ENCODE data around the gene CDC45.

The CDC45 gene

GRCh38 chr22:19469421-19469820 lies 10.3 kb upstream of the CDC45 start:
- no peak overlapping the region for H3K4me3 ChIP-seq (ENCODE audit: control insufficient read depth in 1 of 7, extremely low read depth in 1 of 7, insufficient read depth in 4 of 7, low read depth in 2 of 7, low read length in 6 of 7)
- POLR2A ChIA-PET = no interaction called here
- WGBS (ENCODE audit: insufficient coverage) = 96% methylated on average over 7 of the region's 7 CpGs
- H3K4me1 ChIP-seq (ENCODE audit: control extremely low read depth in 1 of 4, control insufficient read depth in 4 of 4, insufficient read depth in 4 of 4, low read length in 3 of 4) = no peaks in the 10 kb centered on the region
- H3K9me3 ChIP-seq (ENCODE audit: control extremely low read depth in 1 of 5, control insufficient read depth in 4 of 5, insufficient read depth in 2 of 5, low read depth in 1 of 5, low read length in 4 of 5) = no peaks in the 10 kb centered on the region
- no peak overlapping the region for H3K27ac ChIP-seq (ENCODE audit: insufficient read depth in 1 of 2, low read depth in 1 of 2, low read length in 2 of 2, poor library complexity in 1 of 2, severe bottlenecking in 2 of 2)
- H3K36me3 ChIP-seq (ENCODE audit: control insufficient read depth in 4 of 4, insufficient read depth in 4 of 4, low read length in 3 of 4) = peaks cover 22 to 95% (median 80%) of the 10 kb centered on the region in 4 experiments
- no peak for DNase-seq
- CTCF ChIA-PET = interaction anchor here (1.3 kb wide), 1 partner anchor 8 kb away, joined by 6 read pairs; no protein-coding TSS in a partner anchor
- no peaks in the 10 kb centered on the region for H3K27me3 ChIP-seq (replicated peaks in 2 of 5; ENCODE audit: control insufficient read depth in 4 of 5, insufficient read depth in 5 of 5, low read length in 4 of 5)

- H3K36me3 ChIP-seq (ENCODE audit: control insufficient read depth in 4 of 4, insufficient read depth in 4 of 4, low read length in 3 of 4) = peaks cover 18 to 92% (median 77%) of the 10 kb centered on the region in 4 experiments
- no peaks in the 10 kb centered on the region for H3K4me1 ChIP-seq (ENCODE audit: control extremely low read depth in 1 of 4, control insufficient read depth in 4 of 4, insufficient read depth in 4 of 4, low read length in 3 of 4)
- H3K4me3 ChIP-seq (ENCODE audit: control insufficient read depth in 1 of 7, extremely low read depth in 1 of 7, insufficient read depth in 4 of 7, low read depth in 2 of 7, low read length in 6 of 7) = no peak overlapping the region
- DNase-seq = no peak
- no peak overlapping the region for H3K27ac ChIP-seq (ENCODE audit: insufficient read depth in 1 of 2, low read depth in 1 of 2, low read length in 2 of 2, poor library complexity in 1 of 2, severe bottlenecking in 2 of 2)
- ChIA-PET CTCF (no interaction called here), POLR2A (no interaction called here)
- WGBS (ENCODE audit: insufficient coverage) = 95% methylated on average over 2 of the region's 2 CpGs
- H3K27me3 ChIP-seq (replicated peaks in 2 of 5; ENCODE audit: control insufficient read depth in 4 of 5, insufficient read depth in 5 of 5, low read length in 4 of 5) = no peaks in the 10 kb centered on the region
- no peaks in the 10 kb centered on the region for H3K9me3 ChIP-seq (ENCODE audit: control extremely low read depth in 1 of 5, control insufficient read depth in 4 of 5, insufficient read depth in 2 of 5, low read depth in 1 of 5, low read length in 4 of 5)
Measured at GRCh38 chr22:19470010-19470409, 9.7 kb upstream of the CDC45 start.

- CTCF ChIA-PET = no interaction called here
- H3K36me3 ChIP-seq (ENCODE audit: control insufficient read depth in 4 of 4, insufficient read depth in 4 of 4, low read length in 3 of 4) = peaks cover 12 to 93% (median 70%) of the 10 kb centered on the region in 4 experiments
- no peaks in the 10 kb centered on the region for H3K27me3 ChIP-seq (replicated peaks in 2 of 5; ENCODE audit: control insufficient read depth in 4 of 5, insufficient read depth in 5 of 5, low read length in 4 of 5)
- no peak overlapping the region for H3K4me3 ChIP-seq (ENCODE audit: control insufficient read depth in 1 of 7, extremely low read depth in 1 of 7, insufficient read depth in 4 of 7, low read depth in 2 of 7, low read length in 6 of 7)
- WGBS (ENCODE audit: insufficient coverage) = 100% methylated on average over 4 of the region's 11 CpGs
- no peaks in the 10 kb centered on the region for H3K9me3 ChIP-seq (ENCODE audit: control extremely low read depth in 1 of 5, control insufficient read depth in 4 of 5, insufficient read depth in 2 of 5, low read depth in 1 of 5, low read length in 4 of 5)
- H3K4me1 ChIP-seq (ENCODE audit: control extremely low read depth in 1 of 4, control insufficient read depth in 4 of 4, insufficient read depth in 4 of 4, low read length in 3 of 4) = no peaks in the 10 kb centered on the region
- DNase-seq = no peak
- POLR2A ChIA-PET = interaction anchor here (0.6 kb wide), 1 partner anchor 542 kb away, joined by 3 read pairs; no protein-coding TSS in a partner anchor
- H3K27ac ChIP-seq (ENCODE audit: insufficient read depth in 1 of 2, low read depth in 1 of 2, low read length in 2 of 2, poor library complexity in 1 of 2, severe bottlenecking in 2 of 2) = no peak overlapping the region
Measured at GRCh38 chr22:19471572-19471971, 8.1 kb upstream of the CDC45 start.

- Histone ChIP-seq H3K27me3 (replicated peaks in 2 of 5; ENCODE audit: control insufficient read depth in 4 of 5, insufficient read depth in 5 of 5, low read length in 4 of 5) (no peaks in the 10 kb centered on the region), H3K9me3 (ENCODE audit: control extremely low read depth in 1 of 5, control insufficient read depth in 4 of 5, insufficient read depth in 2 of 5, low read depth in 1 of 5, low read length in 4 of 5) (no peaks in the 10 kb centered on the region), H3K4me1 (ENCODE audit: control extremely low read depth in 1 of 4, control insufficient read depth in 4 of 4, insufficient read depth in 4 of 4, low read length in 3 of 4) (peaks cover under 1 to 3% (median 2%) of the 10 kb centered on the region in 4 experiments), H3K4me3 (ENCODE audit: control insufficient read depth in 1 of 7, extremely low read depth in 1 of 7, insufficient read depth in 4 of 7, low read depth in 2 of 7, low read length in 6 of 7) (no peak overlapping the region), H3K36me3 (ENCODE audit: control insufficient read depth in 4 of 4, insufficient read depth in 4 of 4, low read length in 3 of 4) (peaks cover 11 to 86% (median 64%) of the 10 kb centered on the region in 4 experiments), H3K27ac (ENCODE audit: insufficient read depth in 1 of 2, low read depth in 1 of 2, low read length in 2 of 2, poor library complexity in 1 of 2, severe bottlenecking in 2 of 2) (no peak overlapping the region)
- DNase-seq = no peak
- WGBS (ENCODE audit: insufficient coverage) = 98% methylated on average over 7 of the region's 8 CpGs
- ChIA-PET POLR2A (no interaction called here), CTCF (interaction anchor here (0.8 to 3.1 kb wide), 3 partner anchors 9 to 13 kb away, joined by 3 to 8 read pairs (median 3); no protein-coding TSS in a partner anchor)
Measured at GRCh38 chr22:19472233-19472632, 7.5 kb upstream of the CDC45 start.

- Histone ChIP-seq H3K27me3 (replicated peaks in 2 of 5; ENCODE audit: control insufficient read depth in 4 of 5, insufficient read depth in 5 of 5, low read length in 4 of 5) (no peaks in the 10 kb centered on the region), H3K36me3 (ENCODE audit: control insufficient read depth in 4 of 4, insufficient read depth in 4 of 4, low read length in 3 of 4) (peaks cover 7 to 73% (median 51%) of the 10 kb centered on the region in 4 experiments), H3K4me3 (ENCODE audit: control insufficient read depth in 1 of 7, extremely low read depth in 1 of 7, insufficient read depth in 4 of 7, low read depth in 2 of 7, low read length in 6 of 7) (no peak overlapping the region), H3K9me3 (ENCODE audit: control extremely low read depth in 1 of 5, control insufficient read depth in 4 of 5, insufficient read depth in 2 of 5, low read depth in 1 of 5, low read length in 4 of 5) (no peaks in the 10 kb centered on the region), H3K4me1 (ENCODE audit: control extremely low read depth in 1 of 4, control insufficient read depth in 4 of 4, insufficient read depth in 4 of 4, low read length in 3 of 4) (peaks cover 11 to 15% (median 13%) of the 10 kb centered on the region in 4 experiments), H3K27ac (ENCODE audit: insufficient read depth in 1 of 2, low read depth in 1 of 2, low read length in 2 of 2, poor library complexity in 1 of 2, severe bottlenecking in 2 of 2) (peak overlapping the region in 1 of 2 experiments; percentile 37)
- ChIA-PET POLR2A (no interaction called here), CTCF (interaction anchor here (1.0 to 3.1 kb wide), 8 partner anchors 8 to 328 kb away, joined by 3 to 8 read pairs (median 4); no protein-coding TSS in a partner anchor)
- DNase-seq = no peak
- 85% methylated on average over 3 of the region's 3 CpGs for WGBS (ENCODE audit: insufficient coverage)
Measured at GRCh38 chr22:19473578-19473977, 6.1 kb upstream of the CDC45 start.

GRCh38 chr22:19476023-19476422 lies 3.7 kb upstream of the CDC45 start:
- WGBS (ENCODE audit: insufficient coverage) = 100% methylated on average over 1 of the region's 3 CpGs

GRCh38 chr22:19477321-19478044 lies 2.2 kb upstream of the CDC45 start:
- ChIA-PET POLR2A (interaction anchor here (1.1 kb wide), 1 partner anchor 32 kb away, joined by 3 read pairs; no protein-coding TSS in a partner anchor), CTCF (interaction anchor here (0.8 to 4.3 kb wide), 8 partner anchors 9 to 370 kb away, joined by 3 to 19 read pairs (median 4); no protein-coding TSS in a partner anchor)
- peak in 2 of 3 donors; percentile 37 to 38 for DNase-seq
- Histone ChIP-seq H3K27ac (ENCODE audit: insufficient read depth in 1 of 2, low read depth in 1 of 2, low read length in 2 of 2, poor library complexity in 1 of 2, severe bottlenecking in 2 of 2) (peak overlapping the region in 1 of 2 experiments; percentile 100), H3K36me3 (ENCODE audit: control insufficient read depth in 4 of 4, insufficient read depth in 4 of 4, low read length in 3 of 4) (peaks cover 2 to 44% (median 19%) of the 10 kb centered on the region in 4 experiments), H3K4me1 (ENCODE audit: control extremely low read depth in 1 of 4, control insufficient read depth in 4 of 4, insufficient read depth in 4 of 4, low read length in 3 of 4) (peaks cover 16 to 27% (median 25%) of the 10 kb centered on the region in 4 experiments), H3K9me3 (ENCODE audit: control extremely low read depth in 1 of 5, control insufficient read depth in 4 of 5, insufficient read depth in 2 of 5, low read depth in 1 of 5, low read length in 4 of 5) (no peaks in the 10 kb centered on the region), H3K4me3 (ENCODE audit: control insufficient read depth in 1 of 7, extremely low read depth in 1 of 7, insufficient read depth in 4 of 7, low read depth in 2 of 7, low read length in 6 of 7) (peak overlapping the region in 6 of 7 experiments; percentile 31 to 100 (median 90)), H3K27me3 (replicated peaks in 2 of 5; ENCODE audit: control insufficient read depth in 4 of 5, insufficient read depth in 5 of 5, low read length in 4 of 5) (no peaks in the 10 kb centered on the region)
- WGBS (ENCODE audit: insufficient coverage) = 29% methylated on average over 3 of the region's 5 CpGs

More at GRCh38 chr22:19476023-19476422, 3.7 kb upstream of the CDC45 start:
- H3K27me3 ChIP-seq (replicated peaks in 2 of 5; ENCODE audit: control insufficient read depth in 4 of 5, insufficient read depth in 5 of 5, low read length in 4 of 5) = no peaks in the 10 kb centered on the region
- no peak overlapping the region for H3K27ac ChIP-seq (ENCODE audit: insufficient read depth in 1 of 2, low read depth in 1 of 2, low read length in 2 of 2, poor library complexity in 1 of 2, severe bottlenecking in 2 of 2)
- H3K4me1 ChIP-seq (ENCODE audit: control extremely low read depth in 1 of 4, control insufficient read depth in 4 of 4, insufficient read depth in 4 of 4, low read length in 3 of 4) = peaks cover 16 to 26% (median 25%) of the 10 kb centered on the region in 4 experiments
- ChIA-PET POLR2A (no interaction called here), CTCF (interaction anchor here (2.4 kb wide), 1 partner anchor 7 kb away, joined by 6 read pairs; no protein-coding TSS in a partner anchor)
- no peak overlapping the region for H3K4me3 ChIP-seq (ENCODE audit: control insufficient read depth in 1 of 7, extremely low read depth in 1 of 7, insufficient read depth in 4 of 7, low read depth in 2 of 7, low read length in 6 of 7)
- no peaks in the 10 kb centered on the region for H3K9me3 ChIP-seq (ENCODE audit: control extremely low read depth in 1 of 5, control insufficient read depth in 4 of 5, insufficient read depth in 2 of 5, low read depth in 1 of 5, low read length in 4 of 5)
- H3K36me3 ChIP-seq (ENCODE audit: control insufficient read depth in 4 of 4, insufficient read depth in 4 of 4, low read length in 3 of 4) = peaks cover 2 to 51% (median 32%) of the 10 kb centered on the region in 4 experiments
- no peak for DNase-seq
